Stimulated activated CD8-positive, alpha-beta memory T cell treated with anti-CD3 and anti-CD28 coated beads, Interleukin-12 subunit alpha, Interleukin-12 subunit beta, amount 100 ng/mL, for 1 hour (primary cell): ENCODE results near the gene LGR6.

ENCODE experiments used
- DNase-seq: peaks from one replicate; pipeline ENCODE4 v3.0.0-alpha.2; 2020; ENCODE audit warnings: low read depth

Gene LGR6

GRCh38 chr1:202264726-202265125 is 71.1 kb downstream of the LGR6 start:
- DNase-seq, result no peak

- DNase-seq, result no peak
These were observed 72.6 kb downstream of the LGR6 start for GRCh38 chr1:202266061-202266765.

- no peak for DNase-seq
These were observed 74.4 kb downstream of the LGR6 start for GRCh38 chr1:202268032-202268431.

GRCh38 chr1:202268817-202269216 is 75.2 kb downstream of the LGR6 start:
- no peak for DNase-seq

- no peak for DNase-seq
These were observed 77.3 kb downstream of the LGR6 start for GRCh38 chr1:202270871-202271326.

- DNase-seq, result no peak
These were observed 78.7 kb downstream of the LGR6 start for GRCh38 chr1:202272103-202272845.

GRCh38 chr1:202274611-202275010 is 81.0 kb downstream of the LGR6 start:
- peak; percentile 32 for DNase-seq

- DNase-seq, result no peak
These were observed 81.6 kb downstream of the LGR6 start for GRCh38 chr1:202275061-202275770.

- no peak for DNase-seq
These were observed 82.6 kb downstream of the LGR6 start for GRCh38 chr1:202276081-202276715.

- no peak for DNase-seq
These were observed 83.3 kb downstream of the LGR6 start for GRCh38 chr1:202276920-202277319.

GRCh38 chr1:202278751-202279150 is 85.2 kb downstream of the LGR6 start:
- no peak for DNase-seq

GRCh38 chr1:202279806-202280205 is 86.2 kb downstream of the LGR6 start:
- DNase-seq, result no peak

- no peak for DNase-seq
These were observed 87.0 kb downstream of the LGR6 start for GRCh38 chr1:202280595-202280994.

GRCh38 chr1:202281316-202282024 is 87.9 kb downstream of the LGR6 start:
- DNase-seq, result no peak

- no peak for DNase-seq
These were observed 88.4 kb downstream of the LGR6 start for GRCh38 chr1:202282025-202282371.

GRCh38 chr1:202282596-202283283 is 89.1 kb downstream of the LGR6 start:
- no peak for DNase-seq

GRCh38 chr1:202283379-202283844 is 89.8 kb downstream of the LGR6 start:
- DNase-seq, result no peak

- no peak for DNase-seq
These were observed 90.4 kb downstream of the LGR6 start for GRCh38 chr1:202283991-202284390.

- no peak for DNase-seq
These were observed 92.3 kb downstream of the LGR6 start for GRCh38 chr1:202285908-202286307.

- no peak for DNase-seq
These were observed 93.1 kb downstream of the LGR6 start for GRCh38 chr1:202286622-202287097.

GRCh38 chr1:202287196-202287595 is 93.6 kb downstream of the LGR6 start:
- DNase-seq, result no peak
